Activated CD8-positive, alpha-beta memory T cell treated with anti-CD3 and anti-CD28 coated beads for 48 hours (primary cell): ENCODE results near the gene SNAPC3.
"Not testable (repeated sequence)": the region's sequence is repeated elsewhere in the genome, so short reads cannot be mapped to it uniquely, and the experiment has no call there.

ENCODE experiments used
- DNase-seq, 3 experiments: peaks; one replicate each; pipeline ENCODE4 v3.0.0-alpha.2; 2020; ENCODE audit warnings: low read depth in 2 of 3, low spot score in 2 of 3

SNAPC3 gene

DNA sequence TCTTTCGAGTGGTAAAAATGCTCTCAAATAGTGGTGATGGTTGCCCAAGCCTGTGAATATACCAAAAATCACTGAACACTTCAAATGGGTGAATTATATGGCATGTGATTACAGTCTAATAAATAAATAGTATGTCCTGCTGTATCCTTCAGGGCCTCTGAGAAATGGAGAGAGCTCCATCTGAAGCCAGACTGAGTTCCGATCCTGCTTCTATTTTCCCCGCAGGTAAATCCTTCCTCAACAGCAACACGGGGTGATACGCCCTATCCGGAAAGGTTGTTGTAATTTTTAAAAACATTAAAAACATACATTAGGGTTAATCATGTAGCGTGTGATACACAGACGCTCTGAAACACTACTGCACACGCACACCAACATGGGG, 695 bp upstream of the SNAPC3 start:
- no peak for DNase-seq

DNA sequence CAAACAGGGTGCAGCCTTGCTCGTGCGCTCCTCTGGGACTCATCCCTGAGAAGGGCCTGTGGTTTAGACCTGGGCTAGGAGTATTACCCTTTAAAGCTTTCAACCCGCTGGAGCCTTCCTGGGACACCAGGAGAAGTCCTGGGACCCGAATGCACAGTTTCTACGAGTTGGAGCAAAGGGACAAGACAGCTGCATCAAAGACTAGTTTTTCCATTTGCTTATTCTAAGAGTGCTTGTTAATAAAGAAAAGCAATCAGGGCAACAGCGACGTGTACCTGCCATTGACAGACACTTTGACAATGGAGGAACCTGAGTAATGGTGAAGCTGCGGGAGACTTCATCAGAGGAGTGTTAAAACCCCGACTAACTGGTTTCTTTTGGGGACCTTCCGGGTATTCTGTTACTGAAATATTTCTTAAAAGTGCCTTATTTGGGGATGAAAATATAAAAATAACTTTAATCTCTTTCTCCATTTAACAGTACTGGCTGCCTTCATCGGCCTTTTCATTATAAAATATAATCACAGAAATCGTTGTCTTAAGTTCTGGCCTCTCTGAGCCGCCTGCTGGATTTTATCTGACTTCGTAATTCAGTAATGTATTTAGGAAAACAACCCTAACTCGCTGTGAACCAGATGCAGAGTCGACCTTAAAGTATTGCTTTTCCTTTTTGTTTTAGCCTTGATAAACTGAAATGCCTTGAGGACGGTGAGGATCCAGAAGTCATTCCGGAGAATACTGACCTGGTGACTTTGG, 732 bp downstream of the SNAPC3 start:
- no peak for DNase-seq

DNA sequence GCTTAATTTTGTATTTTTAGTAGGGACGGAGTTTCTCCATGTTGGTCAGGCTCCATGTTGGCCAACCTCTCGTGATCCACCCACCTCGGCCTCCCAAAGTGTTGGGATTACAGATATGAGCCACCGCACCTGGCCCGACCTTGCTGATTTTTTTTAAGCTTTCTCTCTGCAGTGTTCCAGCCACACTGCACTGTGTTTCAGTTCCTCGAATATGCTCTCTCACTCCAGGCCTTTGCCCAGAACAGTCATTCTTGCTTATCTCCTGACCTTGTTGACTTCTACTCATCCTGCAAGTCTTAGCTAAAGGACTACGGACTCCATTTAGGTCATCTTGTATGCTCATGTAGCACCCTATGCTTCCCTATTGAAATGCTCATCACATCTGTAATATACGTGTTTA, 3.3 kb downstream of the SNAPC3 start:
- no peak for DNase-seq

DNA sequence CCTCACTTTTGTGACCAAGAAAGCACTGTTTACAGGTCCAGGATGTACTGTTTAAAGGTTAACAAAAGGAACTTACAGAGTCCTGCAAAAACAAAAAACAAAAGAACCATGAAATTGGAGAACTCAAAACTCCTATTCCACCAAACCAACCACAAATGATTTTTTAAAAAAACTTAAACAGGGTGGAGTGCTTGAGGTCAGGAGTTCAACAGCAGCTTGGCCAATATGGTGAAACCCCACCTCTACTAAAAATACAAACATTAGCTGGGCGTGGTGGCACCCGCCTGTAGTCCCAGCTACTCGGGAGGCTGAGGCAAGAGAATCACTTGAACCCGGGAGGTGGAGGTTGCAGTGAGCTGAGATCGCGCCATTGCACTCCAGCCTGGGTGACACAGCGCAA, 5.0 kb downstream of the SNAPC3 start:
- DNase-seq, result not testable (repeated sequence)

DNA sequence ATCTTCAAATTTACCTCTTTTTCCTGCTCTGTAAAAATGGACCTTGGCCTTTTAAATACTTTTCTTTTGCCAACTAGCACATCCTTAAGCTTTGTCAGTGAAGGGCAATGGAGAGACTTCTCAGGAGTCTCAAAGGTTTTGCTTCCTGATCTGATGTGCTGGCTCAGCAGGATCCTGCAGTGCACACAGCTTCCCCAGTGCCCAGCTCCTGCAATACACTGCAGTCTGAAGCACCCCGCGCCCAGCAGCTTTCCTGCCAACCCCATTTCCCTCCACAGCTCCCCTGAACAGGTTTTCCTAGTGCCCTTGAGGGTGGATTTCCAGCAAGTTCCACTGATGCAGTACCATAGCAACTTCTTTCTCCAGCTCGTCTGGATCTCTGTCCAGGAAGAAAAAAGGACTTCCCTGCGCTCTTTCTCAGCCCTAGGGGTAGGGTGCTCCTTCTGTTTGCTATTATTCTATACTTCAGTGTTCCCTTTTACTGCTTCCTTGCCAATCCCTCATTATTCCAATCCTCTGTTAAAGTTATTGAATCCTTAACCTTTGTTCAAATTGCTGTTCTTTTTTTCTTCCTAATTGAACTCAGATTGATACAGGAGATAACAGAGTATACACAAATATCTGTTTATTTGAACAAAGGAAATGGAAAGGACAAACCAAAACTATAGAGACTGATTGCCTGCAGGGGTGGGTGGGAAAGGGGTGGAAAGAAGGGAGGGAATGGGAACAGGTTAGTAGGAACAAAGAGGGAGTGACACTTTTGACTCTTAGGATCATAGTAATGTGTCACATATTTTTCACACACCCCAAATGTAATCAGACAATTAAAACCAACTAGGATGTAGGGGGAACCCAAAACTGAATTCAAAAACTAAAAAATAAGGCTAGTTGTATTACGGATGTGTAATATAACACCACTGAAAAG, 8.5 kb downstream of the SNAPC3 start:
- no peak for DNase-seq

DNA sequence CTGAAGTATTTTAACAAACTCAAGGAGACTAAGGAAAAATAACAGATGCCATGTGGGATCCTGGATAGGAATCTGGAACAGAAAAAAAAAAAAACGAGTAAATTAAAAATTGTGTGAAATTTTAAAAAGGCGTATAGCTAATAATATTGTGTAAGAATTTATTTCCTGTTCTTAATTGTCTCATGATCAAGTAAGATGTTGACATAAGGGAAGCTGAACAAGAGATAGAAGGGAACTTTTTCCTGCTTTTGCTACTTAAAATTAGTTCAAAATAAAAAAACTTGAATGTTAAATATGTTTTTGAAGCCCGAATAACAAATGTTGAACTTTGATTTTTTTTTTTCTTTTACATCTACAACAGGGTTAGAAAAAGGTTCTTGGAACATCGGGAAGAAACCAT, 10.5 kb downstream of the SNAPC3 start:
- DNase-seq, result no peak

DNA sequence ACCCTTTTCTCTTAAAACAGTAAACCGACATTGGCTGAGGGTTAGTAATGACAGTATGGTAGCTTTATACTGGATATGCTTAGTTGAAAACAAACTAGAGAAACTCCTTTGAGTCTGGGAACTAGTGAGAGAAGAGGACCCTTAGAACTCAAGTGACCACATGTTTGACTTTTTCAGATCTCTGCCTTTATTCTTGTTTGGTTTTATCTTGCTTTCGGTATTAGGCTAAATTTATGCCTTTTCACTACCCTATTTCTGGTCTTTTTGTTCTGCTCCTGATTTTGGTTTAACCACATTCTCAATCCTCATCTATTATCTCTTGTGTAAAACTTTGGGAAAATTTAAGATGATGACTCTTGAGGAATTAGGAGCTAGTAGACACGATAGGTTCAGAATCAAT, 11.0 kb downstream of the SNAPC3 start:
- no peak for DNase-seq

DNA sequence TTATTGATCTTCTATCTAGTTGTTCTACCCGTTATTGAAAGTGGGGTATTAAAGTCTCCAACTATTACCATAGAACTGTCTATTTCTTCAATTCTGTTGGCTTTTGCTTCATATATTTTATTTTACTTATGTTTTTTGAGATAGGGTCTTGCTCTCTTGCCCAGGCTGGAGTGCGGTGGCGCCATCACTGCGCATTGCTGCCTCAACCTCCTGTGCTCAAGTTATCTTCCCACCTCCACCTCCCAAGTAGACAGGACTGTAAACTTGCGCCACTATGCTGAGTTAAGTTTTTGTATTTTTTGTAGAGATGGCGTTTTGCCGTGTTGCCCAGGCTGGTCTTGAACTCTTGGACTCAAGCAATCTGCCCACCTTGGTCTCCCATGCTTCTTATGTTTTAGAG, 16.2 kb downstream of the SNAPC3 start:
- DNase-seq, result no peak

DNA sequence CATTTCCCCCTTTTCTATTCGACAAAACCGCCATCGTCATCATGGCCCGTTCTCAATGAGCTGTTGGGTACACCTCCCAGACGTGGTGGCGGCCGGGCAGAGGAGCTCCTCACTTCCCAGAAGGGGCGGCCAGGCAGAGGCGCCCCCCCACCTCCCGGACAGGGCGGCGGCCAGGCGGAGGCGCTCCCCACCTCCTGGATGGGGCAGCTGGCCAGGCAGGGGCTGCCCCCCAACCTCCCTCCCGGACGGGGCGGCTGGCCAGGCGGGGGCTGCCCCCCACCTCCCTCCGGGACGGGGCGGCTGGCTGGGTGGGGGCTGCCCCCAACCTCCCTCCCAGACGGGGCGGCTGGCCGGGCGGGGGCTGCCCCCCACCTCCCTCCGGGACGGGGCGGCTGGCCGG, 19.2 kb downstream of the SNAPC3 start:
- not testable (repeated sequence) for DNase-seq

DNA sequence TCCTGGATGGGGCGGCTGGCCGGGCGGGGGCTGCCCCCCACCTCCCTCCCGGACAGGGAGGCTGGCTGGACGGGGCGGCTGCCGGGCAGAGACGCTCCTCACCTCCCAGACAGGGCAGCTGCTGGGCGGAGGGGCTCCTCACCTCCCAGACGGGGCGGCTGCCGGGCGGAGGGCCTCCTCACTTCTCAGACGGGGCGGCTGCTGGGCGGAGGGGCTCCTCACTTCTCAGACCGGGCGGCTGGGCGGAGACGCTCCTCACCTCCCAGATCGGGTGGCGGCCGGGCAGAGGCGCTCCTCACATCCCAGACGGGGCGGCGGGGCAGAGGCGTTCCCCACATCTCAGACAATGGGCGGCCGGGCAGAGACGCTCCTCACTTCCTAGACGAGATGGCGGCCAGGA, 19.6 kb downstream of the SNAPC3 start:
- not testable (repeated sequence) for DNase-seq

DNA sequence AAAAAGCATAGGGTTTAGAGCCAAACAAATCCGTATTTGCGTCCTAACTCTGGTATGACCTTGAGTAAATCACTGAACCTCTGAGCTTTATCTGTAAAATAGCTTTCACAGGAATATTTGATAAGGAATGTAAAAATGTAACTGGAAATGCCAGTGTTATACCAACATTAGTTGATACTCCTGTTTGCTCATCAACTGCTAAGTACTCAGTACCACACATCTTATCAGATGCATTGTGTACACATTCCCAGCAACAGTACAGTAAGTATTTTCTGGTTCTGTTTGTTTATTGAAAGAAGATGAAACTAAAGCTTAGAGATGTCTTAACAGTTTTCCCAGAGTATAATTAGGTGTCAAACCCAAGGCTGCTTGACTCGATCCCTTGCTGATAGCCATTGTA, 21.5 kb downstream of the SNAPC3 start:
- no peak for DNase-seq

DNA sequence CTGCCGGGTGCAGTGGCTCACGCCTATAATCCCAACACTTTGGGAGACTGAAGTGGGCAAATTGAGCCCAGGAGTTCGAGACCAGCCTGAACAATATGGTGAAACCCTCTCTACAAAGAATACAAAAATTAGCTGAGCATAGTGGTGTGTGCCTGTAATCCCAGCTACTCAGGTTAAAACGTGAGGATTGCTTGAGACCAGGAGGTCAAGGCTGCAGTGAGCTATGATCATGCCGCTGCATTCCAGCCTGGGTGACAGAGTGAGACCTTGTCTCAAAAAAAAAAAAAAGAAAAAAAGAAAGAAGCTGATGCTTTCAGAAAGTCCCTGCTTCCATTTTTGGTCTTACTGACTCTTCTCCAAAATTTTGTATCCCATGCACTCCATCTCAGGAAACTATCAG, 31.3 kb downstream of the SNAPC3 start:
- DNase-seq, result no peak

DNA sequence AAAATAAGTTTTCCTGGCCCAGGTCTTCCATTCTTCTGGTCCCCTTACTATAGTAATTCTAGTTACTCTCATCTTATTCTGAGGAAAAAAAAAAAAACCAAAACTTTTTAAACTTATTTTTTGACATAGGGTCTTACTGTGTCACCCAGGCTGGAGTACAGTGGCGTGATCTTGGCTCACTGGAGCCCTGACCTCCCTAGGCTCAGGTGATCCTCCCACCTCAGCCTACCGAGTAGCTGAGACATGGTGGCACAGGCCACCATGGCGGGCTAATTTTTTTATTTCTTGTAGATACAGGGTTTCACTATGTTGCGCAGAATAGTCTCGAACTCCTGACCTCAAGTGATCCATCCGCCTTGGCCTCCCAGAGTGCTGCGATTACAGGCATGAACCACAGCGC, 38.4 kb downstream of the SNAPC3 start:
- DNase-seq, result no peak

DNA sequence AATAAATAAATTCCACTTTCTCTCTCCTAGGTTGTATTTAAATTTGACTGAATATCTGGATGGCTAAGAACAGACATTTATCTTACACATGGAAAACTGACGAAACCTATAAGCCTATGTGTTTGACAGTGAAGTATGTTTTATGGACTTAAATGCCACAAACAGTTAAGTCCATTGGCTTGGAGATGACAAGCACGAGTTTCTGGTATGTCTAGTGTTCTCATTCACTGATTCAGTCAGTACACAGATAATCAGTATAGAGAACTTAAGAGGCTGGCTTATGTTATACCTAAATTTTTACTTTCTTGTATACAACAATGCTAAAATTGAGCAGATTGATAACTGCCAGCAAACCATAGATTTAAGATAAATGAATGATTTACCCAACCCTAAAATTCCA, 38.9 kb downstream of the SNAPC3 start:
- no peak for DNase-seq

DNA sequence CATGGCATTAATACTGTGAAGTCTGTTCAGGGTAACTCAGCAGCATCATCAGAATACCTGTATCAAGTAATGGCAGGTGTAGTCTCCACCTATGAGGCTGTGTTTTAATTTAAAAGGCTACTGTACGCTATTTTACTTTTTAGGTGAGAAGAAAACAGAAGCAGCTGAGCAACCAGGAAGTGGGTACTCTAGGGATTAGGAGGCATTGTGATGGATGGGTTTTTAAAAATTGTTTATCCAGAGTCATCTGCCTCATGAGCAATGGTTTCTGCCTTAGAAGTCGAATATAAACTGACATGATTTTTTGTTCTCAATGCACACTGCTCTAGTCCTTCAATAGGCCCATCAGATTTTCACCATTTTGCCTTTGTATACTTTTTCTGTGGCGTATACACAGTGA, 45.5 kb downstream of the SNAPC3 start:
- DNase-seq, result no peak

DNA sequence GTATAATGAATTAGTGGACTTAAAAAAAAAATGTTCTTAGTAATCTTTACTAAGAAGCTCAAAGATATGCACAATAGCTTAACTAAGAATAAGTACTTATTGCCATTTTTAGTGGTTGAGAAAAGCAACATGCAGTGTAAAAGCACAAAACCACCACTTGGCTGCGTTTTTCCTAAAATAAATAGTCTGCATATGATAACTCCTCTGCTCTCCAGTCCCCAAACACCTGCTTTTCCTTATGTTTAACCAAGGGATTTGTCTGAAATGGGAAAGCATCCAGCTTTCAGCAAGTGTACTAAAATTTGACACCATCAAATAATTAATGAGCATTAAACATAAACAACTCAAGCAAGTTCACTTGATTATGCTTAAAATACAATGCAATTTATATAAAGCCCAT, 46.7 kb downstream of the SNAPC3 start:
- no peak for DNase-seq

DNA sequence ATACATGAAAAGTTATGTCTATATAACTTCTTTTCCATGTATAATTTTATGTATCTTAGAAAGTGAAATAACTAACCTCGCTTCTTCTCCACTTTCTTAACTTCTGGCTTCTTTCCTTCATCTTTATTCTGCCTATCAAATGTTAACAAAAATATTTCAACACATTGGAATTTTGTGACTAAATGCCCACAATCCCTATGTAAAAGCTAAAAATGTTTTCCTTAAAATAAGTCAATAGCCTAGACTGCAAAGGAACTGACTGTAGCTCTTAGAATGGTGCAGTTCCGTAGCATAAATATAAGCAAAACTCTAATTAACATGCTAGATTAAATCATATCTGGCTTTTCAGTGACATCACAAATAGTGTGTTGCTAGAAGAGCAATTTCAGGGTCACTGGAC, 47.2 kb downstream of the SNAPC3 start:
- DNase-seq, result no peak

DNA sequence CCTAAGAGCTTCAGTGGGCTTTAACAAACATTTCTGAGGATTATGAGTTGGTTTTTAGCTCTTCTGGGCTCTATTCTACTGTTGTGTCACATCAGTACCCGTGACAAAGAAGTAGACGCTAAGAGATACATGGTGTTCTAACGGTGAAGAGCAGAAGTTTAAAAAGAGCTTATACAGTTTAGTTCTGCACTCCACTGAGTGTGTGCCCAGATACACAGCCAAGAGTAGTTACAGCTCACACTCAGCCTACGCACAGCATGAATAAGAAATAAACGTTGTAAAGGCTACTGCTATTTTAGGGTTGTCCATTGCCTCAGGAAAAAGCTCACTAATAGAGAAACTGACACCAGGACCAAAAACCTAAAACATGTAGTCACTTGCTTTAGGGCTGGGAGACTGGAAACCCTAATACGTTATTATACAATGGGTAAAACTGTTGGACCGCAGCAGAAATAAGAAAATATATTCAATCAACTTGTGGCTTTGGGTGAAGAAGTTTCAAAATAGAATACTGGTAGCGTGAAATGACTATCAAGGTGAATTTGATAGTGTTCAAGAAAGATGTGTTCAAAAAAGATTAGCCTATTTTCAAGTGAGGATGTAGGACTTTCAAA, 53.4 kb downstream of the SNAPC3 start:
- no peak for DNase-seq

DNA sequence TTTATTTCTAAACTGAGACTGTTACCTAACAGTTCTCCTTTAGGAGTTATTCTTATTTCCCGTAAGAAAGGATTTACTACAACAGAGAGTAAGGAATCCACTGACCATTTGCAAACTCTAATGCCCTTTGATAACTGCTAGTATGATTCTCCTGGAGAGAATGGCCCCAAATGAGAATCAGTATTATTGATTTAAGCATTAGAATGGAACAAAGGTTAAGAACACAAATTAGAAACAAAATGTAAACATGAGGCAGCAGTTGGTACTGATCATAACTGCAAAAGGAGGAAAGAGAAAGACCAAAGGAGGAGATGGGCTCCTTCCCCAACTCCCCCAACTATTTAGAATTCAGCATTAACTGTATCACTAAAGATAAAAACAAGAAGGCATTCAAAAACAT, 57.4 kb downstream of the SNAPC3 start:
- DNase-seq, result no peak

DNA sequence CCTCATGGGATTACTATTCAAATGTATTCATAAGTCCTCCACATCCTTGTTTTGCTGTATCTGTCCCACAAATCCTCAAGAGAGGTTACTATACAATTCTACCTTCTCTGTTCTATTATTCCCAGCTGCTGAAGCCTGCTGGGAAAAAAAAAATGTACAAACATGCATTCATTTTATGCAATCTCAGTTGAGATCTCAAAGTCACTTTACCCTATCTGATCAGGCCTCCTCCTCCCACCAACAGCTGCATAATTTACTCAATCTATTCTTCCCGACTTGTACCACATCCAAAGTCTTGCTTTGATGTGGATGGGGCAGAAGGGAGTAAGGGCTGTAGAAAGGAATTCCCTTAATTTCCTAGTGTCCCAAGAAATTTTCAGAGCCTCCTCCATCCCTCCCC, 59.5 kb downstream of the SNAPC3 start:
- no peak for DNase-seq

DNA sequence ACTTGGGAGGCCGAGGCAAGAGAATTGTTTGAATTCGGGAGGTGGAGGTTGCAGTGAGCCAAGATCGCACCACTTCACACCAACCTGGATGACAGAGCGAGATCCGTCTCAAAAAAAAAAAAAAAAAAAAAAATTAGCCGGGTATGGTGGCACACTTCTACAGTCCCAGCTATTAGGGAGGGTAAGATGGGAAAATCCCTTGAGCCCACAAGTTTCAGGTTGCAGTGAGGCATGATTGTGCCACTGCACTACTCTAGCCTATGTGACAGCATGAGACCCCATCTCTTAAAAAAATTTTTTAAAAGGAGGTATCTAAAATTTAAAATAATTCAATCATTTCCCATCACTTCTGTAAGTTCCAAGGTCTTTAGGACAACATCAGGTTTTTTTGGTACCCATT, 62.1 kb downstream of the SNAPC3 start:
- no peak for DNase-seq
